ENCODE results near the gene ARHGEF26.
A peak's percentile ranks its signal among the peaks of the same experiment; 100 is the strongest.

ARHGEF26 gene

GRCh38 chr3:154119951-154120350, 1.2 kb upstream of the ARHGEF26 start:
- Histone ChIP-seq H2BK12ac (ENCODE audit: low read length in 2 of 2) (no peak overlapping the region), H4K8ac (ENCODE audit: low read length) (no peak overlapping the region), H3K27ac (ENCODE audit: low read length, poor library complexity, severe bottlenecking) (no peak overlapping the region), H4K91ac (ENCODE audit: low read length) (no peak overlapping the region), H2AK5ac (ENCODE audit: low read length, severe bottlenecking) (no peak overlapping the region), H3K36me3 (ENCODE audit: control insufficient read depth in 1 of 2, insufficient read depth in 2 of 2, low read depth in 1 of 2, low read length in 2 of 2) (no peaks in the 10 kb centered on the region), H3K9ac (ENCODE audit: low read length) (no peak overlapping the region), H3K4me2 (ENCODE audit: low read length, poor library complexity, severe bottlenecking) (no peak overlapping the region), H2BK15ac (ENCODE audit: low read depth, poor library complexity, severe bottlenecking) (no peak overlapping the region), H2BK5ac (ENCODE audit: low read depth, low read length, poor library complexity, severe bottlenecking) (no peak overlapping the region), H3K27me3 (ENCODE audit: control insufficient read depth in 1 of 2, insufficient read depth in 1 of 2, low read length in 2 of 2) (no peaks in the 10 kb centered on the region), H3K14ac (ENCODE audit: low read length in 2 of 2) (no peak overlapping the region), H3K79me1 (replicated peaks; ENCODE audit: low read length, poor library complexity, severe bottlenecking) (peaks cover 6% of the 10 kb centered on the region), H3K18ac (ENCODE audit: low read depth in 1 of 2, low read length in 2 of 2) (no peak overlapping the region), H2AFZ (ENCODE audit: low read depth, low read length) (no peak overlapping the region), H2BK120ac (ENCODE audit: low read depth, low read length) (no peak overlapping the region), H3K23ac (ENCODE audit: low read length in 2 of 2) (no peak overlapping the region), H3K4me3 (ENCODE audit: insufficient read depth in 1 of 2, low read depth in 1 of 2, low read length in 2 of 2) (no peak overlapping the region), H3K4ac (ENCODE audit: low read depth in 1 of 2, low read length in 2 of 2) (no peak overlapping the region), H3K4me1 (ENCODE audit: control insufficient read depth, insufficient read depth, low read depth, low read length) (peaks cover 11% of the 10 kb centered on the region), H3K9me3 (ENCODE audit: control insufficient read depth, low read length) (no peaks in the 10 kb centered on the region)
- WGBS, result no CpG with 5 or more reads among the region's 2 CpGs
- no peak for DNase-seq

- peak overlapping the region; percentile 59 for H4K8ac ChIP-seq (ENCODE audit: low read length)
- peak overlapping the region in 1 of 2 experiments; percentile 50 for H3K23ac ChIP-seq (ENCODE audit: low read length in 2 of 2)
- H3K27me3 ChIP-seq (ENCODE audit: control insufficient read depth in 1 of 2, insufficient read depth in 1 of 2, low read length in 2 of 2), result no peaks in the 10 kb centered on the region
- peak; percentile 56 for DNase-seq
- H3K4ac ChIP-seq (ENCODE audit: low read depth in 1 of 2, low read length in 2 of 2), result no peak overlapping the region
- peaks cover 11% of the 10 kb centered on the region for H3K4me1 ChIP-seq (ENCODE audit: control insufficient read depth, insufficient read depth, low read depth, low read length)
- WGBS, result 1% methylated on average over 76 of the region's 76 CpGs
- peak overlapping the region; percentile 99 for H3K4me2 ChIP-seq (ENCODE audit: low read length, poor library complexity, severe bottlenecking)
- H2BK120ac ChIP-seq (ENCODE audit: low read depth, low read length), result no peak overlapping the region
- no peak overlapping the region for H2BK12ac ChIP-seq (ENCODE audit: low read length in 2 of 2)
- H2BK15ac ChIP-seq (ENCODE audit: low read depth, poor library complexity, severe bottlenecking), result no peak overlapping the region
- H2AK5ac ChIP-seq (ENCODE audit: low read length, severe bottlenecking), result no peak overlapping the region
- peak overlapping the region; percentile 79 to 88 for H3K4me3 ChIP-seq (ENCODE audit: insufficient read depth in 1 of 2, low read depth in 1 of 2, low read length in 2 of 2)
- no peaks in the 10 kb centered on the region for H3K9me3 ChIP-seq (ENCODE audit: control insufficient read depth, low read length)
- peak overlapping the region in 1 of 2 experiments; percentile 46 for H3K14ac ChIP-seq (ENCODE audit: low read length in 2 of 2)
- peak overlapping the region in 1 of 2 experiments; percentile 15 for H3K18ac ChIP-seq (ENCODE audit: low read depth in 1 of 2, low read length in 2 of 2)
- no peak overlapping the region for H2BK5ac ChIP-seq (ENCODE audit: low read depth, low read length, poor library complexity, severe bottlenecking)
- H3K9ac ChIP-seq (ENCODE audit: low read length), result peak overlapping the region; percentile 74
- H3K79me1 ChIP-seq (replicated peaks; ENCODE audit: low read length, poor library complexity, severe bottlenecking), result peaks cover 6% of the 10 kb centered on the region
- peak overlapping the region; percentile 73 for H2AFZ ChIP-seq (ENCODE audit: low read depth, low read length)
- peak overlapping the region; percentile 28 for H4K91ac ChIP-seq (ENCODE audit: low read length)
- no peaks in the 10 kb centered on the region for H3K36me3 ChIP-seq (ENCODE audit: control insufficient read depth in 1 of 2, insufficient read depth in 2 of 2, low read depth in 1 of 2, low read length in 2 of 2)
- H3K27ac ChIP-seq (ENCODE audit: low read length, poor library complexity, severe bottlenecking), result no peak overlapping the region
These were observed 736 bp downstream of the ARHGEF26 start for GRCh38 chr3:154121701-154122551.

- peak; percentile 13 for DNase-seq
- no peak overlapping the region for H3K23ac ChIP-seq (ENCODE audit: low read length in 2 of 2)
- H2BK12ac ChIP-seq (ENCODE audit: low read length in 2 of 2), result no peak overlapping the region
- peak overlapping the region; percentile 79 to 88 for H3K4me3 ChIP-seq (ENCODE audit: insufficient read depth in 1 of 2, low read depth in 1 of 2, low read length in 2 of 2)
- H2AK5ac ChIP-seq (ENCODE audit: low read length, severe bottlenecking), result no peak overlapping the region
- no peak overlapping the region for H4K8ac ChIP-seq (ENCODE audit: low read length)
- peak overlapping the region in 1 of 2 experiments; percentile 13 for H3K18ac ChIP-seq (ENCODE audit: low read depth in 1 of 2, low read length in 2 of 2)
- H2AFZ ChIP-seq (ENCODE audit: low read depth, low read length), result no peak overlapping the region
- WGBS, result 6% methylated on average over 18 of the region's 18 CpGs
- no peaks in the 10 kb centered on the region for H3K36me3 ChIP-seq (ENCODE audit: control insufficient read depth in 1 of 2, insufficient read depth in 2 of 2, low read depth in 1 of 2, low read length in 2 of 2)
- no peak overlapping the region for H2BK15ac ChIP-seq (ENCODE audit: low read depth, poor library complexity, severe bottlenecking)
- H3K27ac ChIP-seq (ENCODE audit: low read length, poor library complexity, severe bottlenecking), result no peak overlapping the region
- H4K91ac ChIP-seq (ENCODE audit: low read length), result no peak overlapping the region
- peaks cover 6% of the 10 kb centered on the region for H3K79me1 ChIP-seq (replicated peaks; ENCODE audit: low read length, poor library complexity, severe bottlenecking)
- H3K14ac ChIP-seq (ENCODE audit: low read length in 2 of 2), result no peak overlapping the region
- no peak overlapping the region for H3K4ac ChIP-seq (ENCODE audit: low read depth in 1 of 2, low read length in 2 of 2)
- H2BK5ac ChIP-seq (ENCODE audit: low read depth, low read length, poor library complexity, severe bottlenecking), result no peak overlapping the region
- peak overlapping the region; percentile 99 for H3K4me2 ChIP-seq (ENCODE audit: low read length, poor library complexity, severe bottlenecking)
- H3K9ac ChIP-seq (ENCODE audit: low read length), result peak overlapping the region; percentile 74
- no peaks in the 10 kb centered on the region for H3K9me3 ChIP-seq (ENCODE audit: control insufficient read depth, low read length)
- H3K27me3 ChIP-seq (ENCODE audit: control insufficient read depth in 1 of 2, insufficient read depth in 1 of 2, low read length in 2 of 2), result no peaks in the 10 kb centered on the region
- no peak overlapping the region for H2BK120ac ChIP-seq (ENCODE audit: low read depth, low read length)
- H3K4me1 ChIP-seq (ENCODE audit: control insufficient read depth, insufficient read depth, low read depth, low read length), result peaks cover 11% of the 10 kb centered on the region
These were observed 1.3 kb downstream of the ARHGEF26 start for GRCh38 chr3:154122552-154122911.

DNA sequence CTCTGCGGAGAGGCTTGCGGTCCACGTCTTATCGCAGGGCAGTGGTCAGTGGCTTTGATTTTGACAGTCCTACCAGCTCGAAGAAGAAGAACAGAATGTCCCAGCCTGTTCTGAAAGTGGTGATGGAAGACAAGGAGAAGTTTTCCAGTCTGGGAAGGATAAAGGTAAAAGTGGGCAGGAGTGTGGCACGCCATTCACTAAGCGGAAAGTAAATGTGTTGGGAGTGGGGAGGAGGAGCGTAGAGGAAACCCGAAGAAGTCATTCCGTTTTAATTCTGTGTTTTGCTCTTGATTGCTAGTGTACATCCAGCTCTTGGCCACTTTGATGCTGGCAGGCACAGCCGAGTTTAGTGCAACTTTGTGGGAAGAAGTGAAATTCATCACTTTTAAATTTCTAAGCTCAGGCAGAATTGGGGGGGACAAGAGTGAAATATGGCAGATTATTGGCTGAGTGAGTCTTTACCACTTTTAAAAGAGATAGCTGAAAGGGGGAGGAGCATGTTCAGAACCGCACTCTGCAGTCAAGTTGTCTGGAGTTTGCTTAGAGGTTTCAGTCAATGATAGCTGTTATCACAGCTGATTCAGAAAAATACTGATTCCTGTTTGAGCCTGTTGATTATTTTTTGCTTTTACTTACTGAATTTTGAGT, 1.8 kb downstream of the ARHGEF26 start:
- Histone ChIP-seq H2BK5ac (ENCODE audit: low read depth, low read length, poor library complexity, severe bottlenecking) (no peak overlapping the region), H2BK120ac (ENCODE audit: low read depth, low read length) (no peak overlapping the region), H2BK15ac (ENCODE audit: low read depth, poor library complexity, severe bottlenecking) (no peak overlapping the region), H3K4ac (ENCODE audit: low read depth in 1 of 2, low read length in 2 of 2) (no peak overlapping the region), H3K36me3 (ENCODE audit: control insufficient read depth in 1 of 2, insufficient read depth in 2 of 2, low read depth in 1 of 2, low read length in 2 of 2) (no peaks in the 10 kb centered on the region), H3K4me3 (ENCODE audit: insufficient read depth in 1 of 2, low read depth in 1 of 2, low read length in 2 of 2) (peak overlapping the region; percentile 79 to 88), H2BK12ac (ENCODE audit: low read length in 2 of 2) (no peak overlapping the region), H3K79me1 (replicated peaks; ENCODE audit: low read length, poor library complexity, severe bottlenecking) (peaks cover 7% of the 10 kb centered on the region), H4K8ac (ENCODE audit: low read length) (no peak overlapping the region), H3K14ac (ENCODE audit: low read length in 2 of 2) (no peak overlapping the region), H3K23ac (ENCODE audit: low read length in 2 of 2) (no peak overlapping the region), H3K27me3 (ENCODE audit: control insufficient read depth in 1 of 2, insufficient read depth in 1 of 2, low read length in 2 of 2) (no peaks in the 10 kb centered on the region), H3K4me1 (ENCODE audit: control insufficient read depth, insufficient read depth, low read depth, low read length) (peaks cover 11% of the 10 kb centered on the region), H3K18ac (ENCODE audit: low read depth in 1 of 2, low read length in 2 of 2) (peak overlapping the region in 1 of 2 experiments; percentile 13), H3K9me3 (ENCODE audit: control insufficient read depth, low read length) (no peaks in the 10 kb centered on the region), H4K91ac (ENCODE audit: low read length) (no peak overlapping the region), H3K27ac (ENCODE audit: low read length, poor library complexity, severe bottlenecking) (peak overlapping the region; percentile 46), H3K4me2 (ENCODE audit: low read length, poor library complexity, severe bottlenecking) (peak overlapping the region; percentile 99), H3K9ac (ENCODE audit: low read length) (peak overlapping the region; percentile 74), H2AFZ (ENCODE audit: low read depth, low read length) (no peak overlapping the region), H2AK5ac (ENCODE audit: low read length, severe bottlenecking) (no peak overlapping the region)
- DNase-seq, result peak; percentile 33
- WGBS, result 10% methylated on average over 12 of the region's 12 CpGs

All from mesenchymal stem cell (in vitro differentiated cells and primary cell).